Activated CD4-positive, alpha-beta memory T cell treated with anti-CD3 and anti-CD28 coated beads, Interleukin-2, amount 10 ng/mL, durations not matched to agents 7 days and 5 days (primary cell): ENCODE results near the gene ACAP1. TPM values are rescaled to one million over a fixed set of nuclear protein-coding genes. Genes with fewer than 3 reads are reported as not detected.

Source experiments
- CTCF ChIA-PET: fragments of 350-600 bp; sonication (Branson Sonifier 250); formaldehyde crosslinking; loops from one replicate; lab custom pipeline; 2021; ENCODE audit warnings: antibody characterized with exemption, inconsistent platforms; lab: Charles Lee
- POLR2A ChIA-PET: fragments of 350-600 bp; sonication (Branson Sonifier 250); formaldehyde crosslinking; loops from one replicate; lab custom pipeline; 2021; ENCODE audit warnings: antibody characterized with exemption; lab: Charles Lee
- DNase-seq: peaks from one replicate; pipeline ENCODE4 v3.0.0-alpha.2; 2020
- H3K27ac Mint-ChIP-seq: one replicate; pipeline ENCODE4 v1.8.0; 2021; ENCODE audit warnings: mild to moderate bottlenecking, mixed read lengths
- H3K27me3 Mint-ChIP-seq: one replicate; pipeline ENCODE4 v1.8.0; 2021; ENCODE audit warnings: mixed read lengths
- H3K36me3 Mint-ChIP-seq: one replicate; pipeline ENCODE4 v1.8.0; 2021; ENCODE audit warnings: low read depth, mixed read lengths
- H3K4me1 Mint-ChIP-seq: one replicate; pipeline ENCODE4 v1.8.0; 2021; ENCODE audit warnings: mixed read lengths
- H3K4me3 Mint-ChIP-seq: one replicate; pipeline ENCODE4 v1.8.0; 2021; ENCODE audit warnings: mild to moderate bottlenecking, mixed read lengths
- H3K9me3 Mint-ChIP-seq: one replicate; pipeline ENCODE4 v1.8.0; 2021; ENCODE audit warnings: mixed read lengths
- total RNA-seq, 2 experiments: library from RNA; stranded (reverse); gene quantifications; one replicate each; pipeline ENCODE4 v1.2.3, GENCODE V29; 2021

The ACAP1 gene
- total RNA-seq, 2 experiments from 2014 or later = 682 to 709 TPM

- Mint-ChIP-seq H3K27me3 (no peaks in the 10 kb centered on the region), H3K4me1 (peaks cover 21% of the 10 kb centered on the region), H3K36me3 (peaks cover 12% of the 10 kb centered on the region), H3K9me3 (no peaks in the 10 kb centered on the region), H3K27ac (no peak overlapping the region), H3K4me3 (no peak overlapping the region)
- no peak for DNase-seq
- ChIA-PET CTCF (interaction anchor here (1.6 kb wide), 1 partner anchor 28 kb away, joined by 4 read pairs; no protein-coding TSS in a partner anchor), POLR2A (interaction anchor here (0.8 to 2.6 kb wide), 7 partner anchors 8 to 87 kb away, joined by 3 to 10 read pairs (median 6); partner anchors contain the start of genes GPS2 and POLR2A)
These were observed 62.3 kb downstream of the ACAP1 start for GRCh38 chr17:7398612-7399011.

Other genes with a start within 250 kb of the ACAP1 start
- not detected for gene ASGR2, start 221.7 kb upstream of the ACAP1 start, total RNA-seq
- gene ASGR1, start 157.2 kb upstream of the ACAP1 start, total RNA-seq = under 1 TPM; 0.60 to 0.73 TPM
- gene DLG4, start 116.7 kb upstream of the ACAP1 start, total RNA-seq = 1 to 10 TPM; 5.2 to 5.3 TPM
- 100 to 1,000 TPM; 364 to 370 TPM for gene ACADVL, start 116.6 kb upstream of the ACAP1 start, total RNA-seq
- 10 to 100 TPM; 47.2 to 49.1 TPM for gene DVL2, start 102.0 kb upstream of the ACAP1 start, total RNA-seq
- 10 to 100 TPM; 45.9 to 53.1 TPM for gene PHF23, start 97.1 kb upstream of the ACAP1 start, total RNA-seq
- gene GABARAP, start 94.1 kb upstream of the ACAP1 start, total RNA-seq = 100 to 1,000 TPM; 303 to 313 TPM
- 100 to 1,000 TPM; 170 to 175 TPM for gene CTDNEP1, start 84.8 kb upstream of the ACAP1 start, total RNA-seq
- 10 to 100 TPM; 40.4 to 42.1 TPM for gene ELP5, start 84.3 kb upstream of the ACAP1 start, total RNA-seq
- gene CLDN7, start 74.1 kb upstream of the ACAP1 start, total RNA-seq = under 1 TPM; 0.15 to 0.80 TPM
- not detected for gene SLC2A4, start 54.8 kb upstream of the ACAP1 start, total RNA-seq
- 1 to 10 TPM; 1.5 to 1.6 TPM for gene YBX2, start 41.9 kb upstream of the ACAP1 start, total RNA-seq
- 100 to 1,000 TPM; 419 to 420 TPM for gene EIF5A, start 28.9 kb upstream of the ACAP1 start, total RNA-seq
- gene GPS2, start 21.2 kb upstream of the ACAP1 start, total RNA-seq = 10 to 100 TPM; 69.8 to 74.7 TPM
- 10 to 100 TPM; 28.4 to 31.2 TPM for gene NEURL4, start 7.2 kb upstream of the ACAP1 start, total RNA-seq
- 1 to 10 TPM; 5.8 to 5.9 TPM for gene KCTD11, start 15.6 kb downstream of the ACAP1 start, total RNA-seq
- not detected for gene TMEM95, start 18.6 kb downstream of the ACAP1 start, total RNA-seq
- gene TNK1, start 44.6 kb downstream of the ACAP1 start, total RNA-seq = under 1 TPM; 0.25 to 0.86 TPM
- gene PLSCR3, start 58.0 kb downstream of the ACAP1 start, total RNA-seq = 100 to 1,000 TPM; 149 to 156 TPM
- 10 to 100 TPM; 73.2 to 77.0 TPM for gene TMEM256, start 67.6 kb downstream of the ACAP1 start, total RNA-seq
- gene NLGN2, start 71.3 kb downstream of the ACAP1 start, total RNA-seq = 1 to 10 TPM; 3.2 to 3.7 TPM
- not detected for gene SPEM1, start 83.8 kb downstream of the ACAP1 start, total RNA-seq
- not detected for gene SPEM2, start 89.1 kb downstream of the ACAP1 start, total RNA-seq
- not detected for gene SPEM3, start 92.3 kb downstream of the ACAP1 start, total RNA-seq
- 10 to 100 TPM; 18.0 TPM for gene TMEM102, start 98.9 kb downstream of the ACAP1 start, total RNA-seq
- 10 to 100 TPM in 1 of 2 experiments, 1 to 10 TPM in 1; 8.9 to 10.8 TPM for gene FGF11, start 103.0 kb downstream of the ACAP1 start, total RNA-seq
- 10 to 100 TPM; 13.0 to 14.6 TPM for gene CHRNB1, start 108.5 kb downstream of the ACAP1 start, total RNA-seq
- gene ZBTB4, start 143.1 kb downstream of the ACAP1 start, total RNA-seq = 10 to 100 TPM; 27.4 to 27.9 TPM
- gene SLC35G6, start 144.9 kb downstream of the ACAP1 start, total RNA-seq = not detected
- 100 to 1,000 TPM; 169 to 172 TPM for gene POLR2A, start 147.8 kb downstream of the ACAP1 start, total RNA-seq
- gene TNFSF12, start 212.5 kb downstream of the ACAP1 start, total RNA-seq = 10 to 100 TPM; 79.8 to 86.7 TPM
- gene TNFSF13, start 222.2 kb downstream of the ACAP1 start, total RNA-seq = 1 to 10 TPM; 1.8 to 2.0 TPM
- gene SENP3, start 225.4 kb downstream of the ACAP1 start, total RNA-seq = 10 to 100 TPM; 37.6 to 39.9 TPM
- 10 to 100 TPM; 34.5 to 36.0 TPM for gene CD68, start 243.1 kb downstream of the ACAP1 start, total RNA-seq
- 10 to 100 TPM; 54.1 to 58.6 TPM for gene MPDU1, start 247.3 kb downstream of the ACAP1 start, total RNA-seq